BJ (cell line): ENCODE data around the gene ANXA9. TPM values are rescaled to one million over a fixed set of nuclear protein-coding genes. Genes with fewer than 3 reads are reported as not detected.

ENCODE experiments used
- CTCF ChIA-PET: fragments of 350-600 bp; formaldehyde crosslinking; extraction: SDS; loops from one replicate; lab custom pipeline; 2021; ENCODE audit warnings: antibody characterized with exemption, inconsistent platforms; lab: Yijun Ruan, JAX
- POLR2A ChIA-PET: fragments of 300-600 bp; sonication (Branson Sonifier 250); formaldehyde crosslinking; extraction: SDS; loops from one replicate; lab custom pipeline; 2021; ENCODE audit warnings: antibody characterized with exemption; lab: Charles Lee
- DNase-seq: peaks from one replicate; pipeline ENCODE4 v3.0.0-alpha.2; 2011; ENCODE audit warnings: low read depth
- H3K27me3 ChIP-seq: 2 replicates; pipeline ENCODE4 v1.6.0; 2011; ENCODE audit warnings: low read length; ENCODE audit not compliant: control insufficient read depth, insufficient read depth
- H3K36me3 ChIP-seq: 2 replicates; pipeline ENCODE4 v1.5.1; 2011; ENCODE audit warnings: low read length; ENCODE audit not compliant: control insufficient read depth, insufficient read depth
- H3K4me3 ChIP-seq: 2 replicates; pipeline ENCODE4 v1.5.1; 2011; ENCODE audit warnings: low read depth, mild to moderate bottlenecking, control low read depth, low read length
- CTCF ChIP-seq: IDR thresholded peaks from 2 replicates; pipeline ENCODE4 v1.5.1; 2011; ENCODE audit warnings: low read depth, mild to moderate bottlenecking, control low read depth, inconsistent platforms, low read length, moderate library complexity; ENCODE audit not compliant: insufficient read depth
- polyA plus RNA-seq: library from polyadenylated mRNA; depleted of rRNA; stranded (reverse); fragments of >200 nt; gene quantifications from 2 replicates; pipeline ENCODE4 v1.2.3, GENCODE V29; 2011

The ANXA9 gene
- polyA plus RNA-seq, 1 experiment: 0.21 TPM

GRCh38 chr1:151009674-151010345 is 27.7 kb downstream of the ANXA9 start:
- no peak for DNase-seq
- POLR2A ChIA-PET: interaction anchor here (0.6 kb wide), 1 partner anchor 234 kb away, joined by 14 read pairs; no protein-coding TSS in a partner anchor
- Histone ChIP-seq H3K4me3 (no peak overlapping the region), H3K27me3 (no peaks in the 10 kb centered on the region), H3K36me3 (no peaks in the 10 kb centered on the region)
- CTCF ChIA-PET: interaction anchor here (0.6 to 1.6 kb wide), 3 partner anchors 14 to 19 kb away, joined by 3 read pairs; no protein-coding TSS in a partner anchor
- TF ChIP-seq CTCF: no peak

- CTCF ChIA-PET: interaction anchor here (0.9 kb wide), 1 partner anchor 14 kb away, joined by 3 read pairs; no protein-coding TSS in a partner anchor
- POLR2A ChIA-PET: no interaction called here
- H3K36me3 ChIP-seq: no peaks in the 10 kb centered on the region
Observed at GRCh38 chr1:151010346-151010726, 28.2 kb downstream of the ANXA9 start.

GRCh38 chr1:151011154-151011850 is 29.2 kb downstream of the ANXA9 start:
- Histone ChIP-seq H3K4me3 (no peak overlapping the region), H3K36me3 (no peaks in the 10 kb centered on the region), H3K27me3 (no peaks in the 10 kb centered on the region)
- ChIA-PET CTCF (interaction anchor here (1.1 to 1.2 kb wide), 2 partner anchors 13 to 17 kb away, joined by 3 to 4 read pairs; no protein-coding TSS in a partner anchor), POLR2A (no interaction called here)
- no peak for DNase-seq
- no peak for TF ChIP-seq CTCF

More at GRCh38 chr1:151010346-151010726, 28.2 kb downstream of the ANXA9 start:
- Histone ChIP-seq H3K27me3 (no peaks in the 10 kb centered on the region), H3K4me3 (no peak overlapping the region)
- DNase-seq: no peak
- no peak for TF ChIP-seq CTCF

- CTCF ChIA-PET: interaction anchor here (0.7 to 1.2 kb wide), 2 partner anchors 12 to 19 kb away, joined by 3 read pairs; no protein-coding TSS in a partner anchor
- no peak overlapping the region for H3K4me3 ChIP-seq
- no peaks in the 10 kb centered on the region for H3K36me3 ChIP-seq
- H3K27me3 ChIP-seq: no peaks in the 10 kb centered on the region
- DNase-seq: no peak
- POLR2A ChIA-PET: no interaction called here
- TF ChIP-seq CTCF: no peak
Observed at GRCh38 chr1:151012684-151013471, 30.8 kb downstream of the ANXA9 start.
